Measurements from ENCODE around the gene QRICH1. TPM values are rescaled to one million over a fixed set of nuclear protein-coding genes. Genes with fewer than 3 reads are reported as not detected.

QRICH1 gene
- total and polyA plus RNA-seq, 2 donors (not counting 1 experiment from before 2014, with no cell fraction given): 48.7 to 59.0 TPM

GRCh38 chr3:49132437-49133225, 38.8 kb upstream of the QRICH1 start, which contains the start of gene LAMB2:
Gene LAMB2 (minus strand): TSS chr3:49133050. CDS start chr3:49132867, 183 bp downstream.
- peaks cover 34% of the 10 kb centered on the region for H3K79me2 ChIP-seq (ENCODE audit: control insufficient read depth, insufficient read depth, low read length)
- peaks cover 29% of the 10 kb centered on the region for H3K36me3 ChIP-seq (ENCODE audit: control insufficient read depth, insufficient read depth, low read length)
- peak within 1 kb of the TSS; percentile 61 for H3K9ac ChIP-seq (ENCODE audit: insufficient read depth, low read length)
- H3K9me3 ChIP-seq (ENCODE audit: control insufficient read depth, insufficient read depth, low read depth, low read length): no peaks in the 10 kb centered on the region
- H3K4me1 ChIP-seq (ENCODE audit: control insufficient read depth, extremely low read depth, insufficient read depth, low read length): peaks cover 3% of the 10 kb centered on the region
- DNase-seq (ENCODE audit: low read depth in 2 of 2): peak; percentile 77 to 86
- no peaks in the 10 kb centered on the region for H4K20me1 ChIP-seq (ENCODE audit: control insufficient read depth, extremely low read depth, insufficient read depth, low read length)
- H3K27ac ChIP-seq (ENCODE audit: insufficient read depth, low read length): peak within 1 kb of the TSS; percentile 78
- no peaks in the 10 kb centered on the region for H3K27me3 ChIP-seq (ENCODE audit: control insufficient read depth, insufficient read depth, low read length)
- H3K4me3 ChIP-seq (replicated peaks in 1 of 4; ENCODE audit: control extremely low read depth in 1 of 4, insufficient read depth in 1 of 4, low read depth in 3 of 4, low read length in 4 of 4): peak within 1 kb of the TSS; percentile 78 to 96 (median 90)
- peak within 1 kb of the TSS; percentile 97 for H2AFZ ChIP-seq (ENCODE audit: low read length)
- H3K4me2 ChIP-seq (ENCODE audit: extremely low read depth, insufficient read depth, low read length): peak within 1 kb of the TSS; percentile 82
- TF ChIP-seq EZH2 (IDR thresholded peaks at IDR 0.05; ENCODE audit: low read length, missing control alignments): no peak
- peak in 1 of 2 donors; percentile 20 for TF ChIP-seq CTCF (conservative IDR thresholded peaks at IDR 0.05 in 1 of 2, IDR thresholded peaks at IDR 0.05 in 1 of 2; ENCODE audit: low read depth in 1 of 2, low read length in 2 of 2)

- TF ChIP-seq CTCF (conservative IDR thresholded peaks at IDR 0.05 in 1 of 2, IDR thresholded peaks at IDR 0.05 in 1 of 2; ENCODE audit: low read depth in 1 of 2, low read length in 2 of 2) (no peak), EZH2 (IDR thresholded peaks at IDR 0.05; ENCODE audit: low read length, missing control alignments) (no peak)
- peak overlapping the region; percentile 78 to 96 (median 90) for H3K4me3 ChIP-seq (replicated peaks in 1 of 4; ENCODE audit: control extremely low read depth in 1 of 4, insufficient read depth in 1 of 4, low read depth in 3 of 4, low read length in 4 of 4)
- no peaks in the 10 kb centered on the region for H4K20me1 ChIP-seq (ENCODE audit: control insufficient read depth, extremely low read depth, insufficient read depth, low read length)
- no peaks in the 10 kb centered on the region for H3K9me3 ChIP-seq (ENCODE audit: control insufficient read depth, insufficient read depth, low read depth, low read length)
- no peak for DNase-seq (ENCODE audit: low read depth in 2 of 2)
- H3K27ac ChIP-seq (ENCODE audit: insufficient read depth, low read length): peak overlapping the region; percentile 78
- peaks cover 29% of the 10 kb centered on the region for H3K36me3 ChIP-seq (ENCODE audit: control insufficient read depth, insufficient read depth, low read length)
- peaks cover 3% of the 10 kb centered on the region for H3K4me1 ChIP-seq (ENCODE audit: control insufficient read depth, extremely low read depth, insufficient read depth, low read length)
- H3K27me3 ChIP-seq (ENCODE audit: control insufficient read depth, insufficient read depth, low read length): no peaks in the 10 kb centered on the region
- H3K79me2 ChIP-seq (ENCODE audit: control insufficient read depth, insufficient read depth, low read length): peaks cover 34% of the 10 kb centered on the region
- peak overlapping the region; percentile 82 for H3K4me2 ChIP-seq (ENCODE audit: extremely low read depth, insufficient read depth, low read length)
- peak overlapping the region; percentile 61 for H3K9ac ChIP-seq (ENCODE audit: insufficient read depth, low read length)
- no peak overlapping the region for H2AFZ ChIP-seq (ENCODE audit: low read length)
Measured at GRCh38 chr3:49132073-49132436, 38.2 kb upstream of the QRICH1 start.

DNA sequence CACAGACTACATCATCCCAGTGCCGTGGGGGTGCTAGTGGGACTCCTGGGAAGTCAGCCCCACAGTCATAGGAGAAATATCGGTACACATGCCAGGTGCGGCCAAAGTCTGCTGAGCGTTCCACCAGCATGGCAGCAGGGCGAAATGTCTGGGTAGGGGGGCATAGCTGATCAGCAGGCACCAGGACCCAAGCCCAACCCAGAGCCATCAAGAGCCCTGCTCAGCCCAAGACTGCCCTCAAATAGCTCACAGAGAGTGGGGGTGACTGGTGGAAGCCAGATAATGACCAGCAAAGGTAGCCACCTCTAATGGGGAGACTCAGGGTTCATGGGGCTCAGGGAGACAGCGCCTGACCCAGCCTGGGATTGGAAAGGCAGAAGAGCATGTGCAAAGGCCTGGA, 37.7 kb upstream of the QRICH1 start:
- Histone ChIP-seq H3K9ac (ENCODE audit: insufficient read depth, low read length) (no peak overlapping the region), H2AFZ (ENCODE audit: low read length) (no peak overlapping the region), H3K79me2 (ENCODE audit: control insufficient read depth, insufficient read depth, low read length) (peaks cover 34% of the 10 kb centered on the region), H3K4me1 (ENCODE audit: control insufficient read depth, extremely low read depth, insufficient read depth, low read length) (peaks cover 3% of the 10 kb centered on the region), H3K36me3 (ENCODE audit: control insufficient read depth, insufficient read depth, low read length) (peaks cover 31% of the 10 kb centered on the region), H4K20me1 (ENCODE audit: control insufficient read depth, extremely low read depth, insufficient read depth, low read length) (no peaks in the 10 kb centered on the region), H3K4me3 (replicated peaks in 1 of 4; ENCODE audit: control extremely low read depth in 1 of 4, insufficient read depth in 1 of 4, low read depth in 3 of 4, low read length in 4 of 4) (peak overlapping the region; percentile 78 to 96 (median 90)), H3K9me3 (ENCODE audit: control insufficient read depth, insufficient read depth, low read depth, low read length) (no peaks in the 10 kb centered on the region), H3K4me2 (ENCODE audit: extremely low read depth, insufficient read depth, low read length) (peak overlapping the region; percentile 82), H3K27me3 (ENCODE audit: control insufficient read depth, insufficient read depth, low read length) (no peaks in the 10 kb centered on the region), H3K27ac (ENCODE audit: insufficient read depth, low read length) (no peak overlapping the region)
- no peak for DNase-seq (ENCODE audit: low read depth in 2 of 2)
- TF ChIP-seq CTCF (conservative IDR thresholded peaks at IDR 0.05 in 1 of 2, IDR thresholded peaks at IDR 0.05 in 1 of 2; ENCODE audit: low read depth in 1 of 2, low read length in 2 of 2): no peak
- TF ChIP-seq EZH2 (IDR thresholded peaks at IDR 0.05; ENCODE audit: low read length, missing control alignments): no peak
